Suppressor macrophage treated with lipopolysaccharide for 4 hours (primary cell): ENCODE measurements around the gene ERICH6B.

ENCODE experiments used
- DNase-seq: peaks from one replicate; pipeline ENCODE4 v3.0.0-alpha.2; 2020

The ERICH6B gene

DNA sequence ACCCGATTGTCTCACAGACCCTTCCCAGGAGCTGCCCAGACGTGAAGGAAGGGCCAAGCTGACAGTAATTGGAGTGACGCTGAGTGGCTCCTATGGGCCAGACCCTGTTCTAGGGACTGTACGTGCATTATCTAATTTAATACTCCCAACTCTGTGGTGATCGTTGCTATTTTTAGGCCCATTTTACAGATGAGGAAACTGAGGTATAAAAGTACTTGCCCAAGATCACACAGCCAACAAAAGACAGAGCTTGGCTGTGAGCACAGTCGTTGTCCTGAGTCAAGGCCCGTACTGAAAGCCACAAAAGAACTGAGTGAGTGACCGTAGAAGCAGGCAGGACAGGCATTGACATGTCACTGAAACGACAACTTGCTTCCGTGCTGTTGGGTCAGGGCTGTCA is 74.7 kb downstream of the ERICH6B start:
- DNase-seq = no peak

DNA sequence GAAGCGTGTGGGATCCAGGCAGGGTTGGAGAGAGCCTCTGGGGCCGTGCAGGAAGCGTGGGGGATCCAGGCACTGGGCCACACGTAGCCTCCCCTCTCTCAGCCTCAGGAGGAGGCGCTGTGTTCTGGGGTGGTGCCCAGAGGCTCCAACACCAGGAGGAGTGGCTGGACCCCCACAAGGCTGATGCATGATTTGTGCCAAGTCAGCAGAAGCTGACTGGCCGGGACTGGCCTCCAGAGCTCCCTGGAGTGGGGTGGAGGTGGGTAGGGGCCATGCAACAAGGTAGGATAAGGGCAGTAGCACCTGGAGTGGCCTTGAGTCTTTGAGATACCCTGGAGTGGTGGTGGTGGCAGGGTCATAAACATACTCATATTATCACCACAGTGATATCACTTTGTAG is 75.3 kb downstream of the ERICH6B start:
- no peak for DNase-seq

DNA sequence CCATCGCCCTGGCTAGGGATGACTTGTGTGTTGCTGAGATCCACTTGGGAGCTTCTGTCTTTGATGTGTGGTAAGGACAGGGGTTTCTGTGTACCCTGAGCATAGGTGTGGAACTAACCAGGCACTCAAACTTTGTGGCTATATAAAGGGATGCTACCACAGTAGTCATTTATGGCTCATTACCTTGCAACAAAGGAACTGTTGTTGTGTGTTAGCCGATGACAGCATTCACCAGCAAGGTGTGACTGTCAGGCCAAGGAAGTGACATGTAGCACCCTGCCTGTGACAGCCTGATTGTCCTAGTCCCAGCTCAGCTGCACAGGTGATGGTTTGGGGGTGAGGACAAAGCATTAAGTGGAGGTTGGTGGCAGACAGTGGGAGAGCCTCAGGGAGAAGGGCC is 77.2 kb downstream of the ERICH6B start:
- no peak for DNase-seq

DNA sequence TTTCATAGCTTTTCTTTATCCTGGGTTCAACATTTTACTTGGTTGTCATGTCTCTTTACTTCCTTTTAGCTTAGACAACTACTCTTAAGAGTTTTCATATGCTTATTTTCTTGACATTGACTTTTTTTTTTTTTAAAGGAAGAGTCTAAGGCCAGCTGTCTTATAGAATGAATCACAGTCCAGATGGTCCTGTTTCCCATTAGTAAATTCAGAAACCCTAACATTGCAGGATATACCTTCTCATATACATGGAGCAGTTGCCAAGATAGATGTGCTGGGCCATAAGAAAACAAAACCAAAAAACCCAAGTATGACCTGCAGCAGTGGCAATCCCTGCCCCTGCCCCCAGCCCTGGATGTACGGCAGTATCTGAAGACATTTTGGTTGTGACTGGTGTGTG is 78.0 kb downstream of the ERICH6B start:
- no peak for DNase-seq

DNA sequence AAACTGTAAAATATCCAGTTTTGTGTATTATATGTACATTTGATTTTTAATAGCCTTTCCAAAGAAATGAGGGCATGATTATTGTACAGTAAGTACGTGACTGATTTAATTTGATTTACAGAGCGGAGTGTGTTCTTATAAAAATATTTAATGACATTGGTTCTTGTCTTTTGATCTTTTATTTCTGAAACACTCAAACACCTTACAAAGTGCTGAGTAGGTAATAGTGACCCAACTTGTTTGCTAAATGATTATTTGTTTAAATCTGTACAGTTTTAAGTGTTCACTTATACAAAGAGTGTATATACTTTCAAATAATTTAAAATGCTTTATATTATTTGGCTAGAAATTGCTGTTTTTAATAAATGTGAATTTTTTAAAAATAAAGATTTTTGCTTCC is 79.3 kb downstream of the ERICH6B start:
- no peak for DNase-seq

DNA sequence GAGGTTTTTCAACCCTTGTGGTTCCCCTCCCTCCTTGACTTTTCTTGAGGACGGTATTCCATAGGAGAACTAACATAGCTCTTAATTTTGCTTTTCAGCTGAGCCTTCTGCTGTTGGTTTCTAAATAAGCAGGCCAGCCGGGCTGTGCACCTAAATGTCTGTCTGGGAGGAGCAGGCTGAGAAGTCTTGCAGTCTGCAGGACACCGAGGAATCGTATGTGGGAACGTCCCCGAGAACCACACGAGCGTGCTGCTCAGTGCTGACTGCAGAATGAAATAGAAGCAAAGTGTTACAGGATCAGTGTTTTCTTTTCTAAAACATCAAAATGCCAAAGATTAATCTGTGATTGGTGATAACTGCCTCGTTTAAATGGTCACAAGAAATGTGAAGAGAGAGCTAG is 80.9 kb downstream of the ERICH6B start:
- no peak for DNase-seq

DNA sequence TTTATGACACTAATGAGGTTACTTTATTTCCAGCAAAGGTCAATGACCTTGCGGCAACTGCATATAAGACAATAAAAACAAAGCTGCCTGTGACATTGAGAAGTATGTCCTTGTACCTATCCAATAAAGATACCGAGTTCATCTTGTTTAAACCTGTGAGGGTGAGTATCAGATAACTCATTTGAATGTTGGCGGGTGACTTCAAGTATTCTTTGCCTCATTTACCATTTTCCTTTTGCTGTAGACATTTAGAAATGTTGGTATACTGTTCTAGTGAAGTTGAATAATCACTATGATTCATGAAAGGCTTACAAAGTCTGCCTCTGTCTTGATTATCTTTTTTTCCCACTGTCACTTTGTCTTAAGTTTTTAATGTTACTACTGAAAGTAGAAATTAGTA is 85.8 kb downstream of the ERICH6B start:
- no peak for DNase-seq

DNA sequence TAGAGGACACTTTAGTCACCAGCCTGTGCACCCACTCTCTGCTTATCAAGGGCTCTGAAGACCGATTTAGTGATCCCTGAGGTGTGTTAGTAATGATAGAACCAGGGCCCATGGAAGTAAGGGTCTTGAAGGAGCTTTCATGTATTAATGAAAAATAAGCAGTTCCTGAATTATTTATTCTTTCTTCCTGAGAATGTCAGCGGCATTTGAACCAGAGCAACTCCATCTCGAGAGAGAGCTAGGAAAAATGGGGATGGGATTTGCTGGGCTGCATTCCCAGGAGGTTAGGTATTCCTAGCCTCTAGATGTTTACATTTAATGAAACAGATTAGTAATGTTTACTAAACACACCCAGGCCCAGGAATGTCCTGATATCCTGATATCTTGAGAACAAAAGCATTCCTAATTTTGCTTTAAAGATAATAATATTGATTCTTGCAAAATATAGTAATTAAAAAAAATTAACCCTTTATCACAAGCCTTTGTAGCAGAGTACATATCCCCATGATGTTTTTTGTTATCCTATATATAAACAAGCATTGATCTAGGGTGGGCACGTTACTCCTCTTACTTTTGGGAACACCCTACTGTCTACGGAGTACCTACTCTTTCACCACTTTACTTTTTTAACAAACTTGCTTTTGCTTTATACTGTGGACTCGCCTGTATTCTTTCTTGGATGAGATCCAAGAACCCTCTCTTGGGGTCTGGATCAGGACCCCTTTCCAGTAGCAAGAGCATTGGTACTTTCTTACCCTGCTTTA is 87.7 kb downstream of the ERICH6B start:
- no peak for DNase-seq

DNA sequence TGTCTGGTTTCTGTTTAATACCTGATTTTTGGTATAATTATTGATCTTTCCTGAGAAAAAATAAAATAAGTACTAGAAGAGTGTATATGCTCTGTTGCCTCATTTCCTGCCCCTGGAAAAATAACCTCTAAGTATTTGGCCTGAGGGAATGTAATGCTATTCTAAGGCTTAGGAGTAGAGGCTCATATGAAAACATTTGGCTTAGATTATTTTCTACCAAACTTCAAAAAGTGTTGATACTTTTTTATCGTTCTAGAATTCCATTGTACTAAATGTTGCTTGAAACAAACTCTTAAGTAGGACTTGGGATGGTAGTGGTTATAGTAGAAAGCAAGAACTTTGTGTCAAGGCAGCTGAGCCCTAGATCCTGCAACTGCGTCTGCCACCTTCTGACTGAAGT is 93.0 kb downstream of the ERICH6B start:
- DNase-seq = no peak

DNA sequence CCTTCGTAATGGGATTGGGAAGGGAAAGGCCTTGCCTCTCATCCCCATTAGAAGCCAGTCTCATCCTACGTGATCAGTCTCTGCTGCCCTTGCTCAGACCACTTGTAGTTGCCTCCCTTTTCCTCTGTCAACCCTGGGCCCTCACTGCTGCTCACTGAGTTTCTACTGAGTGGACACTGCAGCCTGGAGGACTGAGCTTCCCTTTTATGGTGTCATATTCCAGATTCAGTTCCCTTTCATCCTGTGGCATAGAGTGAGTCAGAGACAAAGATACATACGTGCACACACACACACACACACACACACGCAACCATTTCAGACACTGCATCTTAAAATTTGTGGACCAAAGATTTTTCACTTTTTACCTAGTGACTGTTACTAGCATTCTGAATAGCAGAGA is 94.2 kb downstream of the ERICH6B start:
- peak; percentile 96 for DNase-seq

DNA sequence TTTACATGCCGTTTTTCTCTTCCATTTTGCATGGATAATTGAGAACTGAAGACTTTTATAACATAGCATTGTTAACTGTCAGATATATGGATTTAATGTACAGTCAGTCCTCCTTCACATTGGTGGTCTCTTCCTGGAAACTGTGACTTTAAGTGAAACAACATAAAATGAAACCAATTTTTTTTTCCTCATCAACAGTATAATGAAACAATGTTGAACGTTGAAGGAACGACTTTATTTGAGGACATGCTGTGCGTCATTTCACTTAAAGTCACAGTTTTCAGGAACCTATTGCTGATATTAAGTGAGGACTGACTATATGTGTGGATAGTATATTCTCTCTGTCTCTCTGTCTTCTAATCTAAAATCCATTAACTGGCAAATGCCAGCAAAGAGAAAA is 96.0 kb downstream of the ERICH6B start:
- DNase-seq = peak; percentile 78

DNA sequence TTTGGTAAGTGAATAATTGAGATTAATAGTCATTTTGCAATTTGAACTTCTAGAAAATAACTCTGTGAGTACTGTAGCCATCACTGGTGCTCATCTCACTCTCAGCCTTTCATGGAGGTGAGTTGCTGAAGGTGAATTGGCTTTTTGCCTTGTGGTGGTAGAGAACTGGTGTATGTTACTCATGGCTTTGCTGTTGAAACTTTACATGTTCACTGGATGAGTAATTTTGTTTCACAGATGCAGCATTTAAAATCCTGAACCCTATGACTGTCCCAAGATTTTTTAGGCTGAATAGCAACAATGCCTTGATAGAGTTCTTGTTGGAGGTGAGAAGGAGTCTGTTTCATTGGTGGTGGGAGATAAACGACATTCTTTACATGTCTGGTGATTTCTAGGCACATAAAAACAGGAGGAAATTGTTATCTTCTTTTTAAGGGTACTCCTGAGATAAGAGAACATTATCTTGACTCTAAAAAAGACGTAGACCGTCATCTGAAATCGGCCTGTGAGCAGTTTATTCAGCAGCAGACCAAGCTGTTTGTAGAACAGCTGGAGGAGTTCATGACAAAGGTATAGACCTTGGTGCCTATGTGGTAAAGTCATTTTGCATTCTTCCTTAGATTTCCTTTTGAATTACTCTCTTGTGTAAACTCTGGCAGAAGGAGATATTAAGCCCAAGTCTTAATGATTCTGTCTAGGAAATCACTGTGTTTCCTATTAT is 96.9 kb downstream of the ERICH6B start:
- peak; percentile 16 for DNase-seq

DNA sequence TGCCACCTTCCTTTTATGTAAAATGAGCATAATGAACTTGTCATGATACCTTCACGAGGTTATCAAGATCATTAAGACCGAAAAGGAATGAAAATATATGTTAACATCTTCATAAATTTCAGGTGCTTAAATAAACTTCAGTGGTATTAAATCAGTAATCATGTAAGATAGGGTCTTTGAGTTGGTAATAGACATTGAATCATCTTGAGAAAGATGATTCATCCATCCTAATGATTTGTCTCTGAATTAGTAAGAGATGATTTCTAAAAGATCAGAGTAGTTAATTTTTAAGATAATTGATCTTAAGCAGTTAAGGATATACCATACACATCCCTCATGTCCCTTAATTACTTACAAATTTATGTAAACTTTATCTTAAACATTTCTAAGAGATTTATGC is 98.8 kb downstream of the ERICH6B start:
- no peak for DNase-seq

DNA sequence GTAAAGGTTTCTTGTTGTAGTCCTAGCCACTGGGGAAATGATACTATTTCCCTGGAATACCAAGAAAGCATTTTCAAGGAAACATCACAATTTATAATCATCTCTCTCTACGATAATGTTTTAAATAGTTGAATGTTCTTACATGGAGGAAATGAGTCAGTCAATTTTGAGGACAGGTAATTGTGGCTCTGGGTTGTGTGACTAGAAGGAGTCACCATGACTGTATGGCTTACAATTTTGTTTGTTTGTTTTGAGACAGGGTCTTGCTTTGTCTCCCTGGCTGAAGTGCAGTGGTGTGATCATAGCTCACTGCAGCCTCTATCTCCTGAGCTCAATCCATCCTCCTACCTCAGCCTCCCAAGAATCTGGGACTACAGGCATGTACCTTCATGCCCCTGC is 103.4 kb downstream of the ERICH6B start:
- no peak for DNase-seq

DNA sequence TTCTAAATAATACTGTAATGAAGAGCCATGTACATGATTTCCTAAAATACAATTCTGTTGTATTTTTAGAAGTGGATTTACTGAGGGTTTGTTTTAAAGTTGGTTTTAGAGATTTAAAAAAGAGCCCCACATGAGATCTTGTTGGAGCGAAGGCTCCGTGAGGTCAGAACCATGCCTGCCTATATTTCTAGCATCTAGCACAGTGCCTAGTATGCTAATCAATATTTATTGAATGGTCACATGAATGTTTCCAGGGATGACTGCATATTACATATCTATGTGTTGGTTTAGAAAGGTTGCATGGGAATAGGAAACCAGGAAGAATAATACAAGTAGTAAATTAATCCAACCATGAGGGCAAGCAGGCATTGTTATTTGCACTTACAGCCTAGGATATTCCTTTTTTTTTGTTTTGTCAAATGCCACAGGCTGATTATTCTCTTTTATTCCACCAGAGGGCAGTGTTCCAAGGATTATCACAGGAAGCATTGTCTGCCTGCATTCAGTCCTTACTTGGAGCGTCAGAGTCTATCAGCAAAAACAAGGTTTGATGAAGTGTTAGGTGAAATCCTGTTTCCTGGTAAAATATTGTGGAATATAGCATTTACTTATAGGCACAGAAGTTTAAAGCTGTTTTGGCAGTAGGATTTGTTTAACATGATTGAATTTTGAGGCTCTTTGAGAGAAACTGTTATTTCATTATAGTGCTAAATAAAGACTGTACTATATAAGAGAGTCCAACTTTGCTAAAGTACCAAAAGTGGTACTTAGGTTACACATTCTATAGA is 104.0 kb downstream of the ERICH6B start:
- DNase-seq = peak; percentile 76

DNA sequence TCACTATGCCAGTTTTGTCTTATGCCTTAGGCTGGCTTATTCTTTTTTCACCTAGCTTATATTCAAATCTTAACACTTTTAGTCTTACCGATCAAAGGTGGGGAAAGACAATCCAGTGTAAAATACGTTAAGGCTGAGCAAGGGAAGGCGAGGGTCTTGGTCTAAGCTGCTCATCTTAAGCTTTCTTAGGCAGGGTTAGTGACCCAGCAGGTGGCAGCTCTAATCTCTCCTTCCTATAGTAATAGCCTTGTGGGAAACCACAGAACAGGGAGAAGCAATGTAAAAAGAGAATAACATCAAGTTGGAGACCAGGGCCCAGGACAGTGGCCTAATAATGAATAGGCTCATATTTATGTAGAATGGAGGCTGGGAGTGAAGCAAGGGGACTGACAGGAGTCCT is 104.9 kb downstream of the ERICH6B start:
- DNase-seq = no peak

DNA sequence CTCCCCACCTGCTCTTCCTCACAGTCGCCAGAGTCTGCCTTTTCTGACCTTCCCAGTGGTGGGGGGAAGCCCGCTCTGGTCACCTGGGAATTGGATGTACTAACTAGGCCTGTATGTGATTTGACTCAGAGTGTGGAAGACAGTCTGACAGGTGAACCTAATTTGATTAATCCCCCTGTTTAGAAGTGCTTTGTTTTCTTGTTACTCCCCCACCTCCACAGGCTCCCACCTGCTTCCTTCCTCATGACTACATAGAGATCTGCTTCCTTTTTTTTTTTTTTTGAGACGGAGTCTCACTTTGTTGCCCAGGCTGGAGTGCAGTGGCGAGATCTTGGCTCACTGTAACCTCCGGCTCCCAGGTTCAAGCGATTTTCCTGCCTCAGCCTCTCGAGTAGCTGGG is 106.8 kb downstream of the ERICH6B start:
- DNase-seq = no peak

DNA sequence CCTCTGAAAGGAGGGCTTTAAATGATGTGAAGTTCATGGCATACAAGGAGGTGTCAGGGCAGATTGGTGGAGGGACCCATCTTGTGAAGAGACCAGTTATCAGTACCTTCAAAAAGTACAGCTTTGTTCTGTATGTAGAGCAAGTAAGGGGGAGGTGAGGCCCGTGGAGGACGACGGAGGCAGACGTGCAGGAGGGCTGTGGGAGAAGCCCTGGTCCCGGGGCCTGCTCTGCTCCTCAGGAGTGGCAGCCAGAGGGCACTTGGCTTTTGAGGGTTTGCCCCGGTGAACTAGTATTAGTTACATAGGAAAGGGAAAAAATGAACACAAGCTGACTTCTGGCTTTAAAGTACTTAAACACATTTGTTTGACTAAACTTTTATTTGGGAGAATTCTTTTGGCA is 108.7 kb downstream of the ERICH6B start:
- DNase-seq = no peak

DNA sequence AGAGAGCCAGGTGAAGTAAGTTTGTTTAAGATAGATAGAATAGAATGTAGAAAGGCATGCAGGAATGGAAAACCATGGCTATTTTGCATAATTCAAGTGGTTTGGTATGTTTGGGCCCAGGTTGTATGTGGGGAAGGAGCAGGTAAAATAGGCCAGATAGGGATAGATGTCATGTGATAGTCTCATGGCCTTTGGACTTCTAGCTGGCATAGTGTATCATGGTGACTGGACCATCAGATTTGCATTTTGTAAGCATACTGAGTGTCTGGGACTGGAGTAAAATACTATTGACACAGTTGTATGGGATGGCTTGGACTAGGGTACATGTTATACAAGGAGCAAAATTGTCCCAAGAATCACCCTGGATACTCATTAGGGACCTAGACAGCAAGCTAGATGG is 111.9 kb downstream of the ERICH6B start:
- no peak for DNase-seq

DNA sequence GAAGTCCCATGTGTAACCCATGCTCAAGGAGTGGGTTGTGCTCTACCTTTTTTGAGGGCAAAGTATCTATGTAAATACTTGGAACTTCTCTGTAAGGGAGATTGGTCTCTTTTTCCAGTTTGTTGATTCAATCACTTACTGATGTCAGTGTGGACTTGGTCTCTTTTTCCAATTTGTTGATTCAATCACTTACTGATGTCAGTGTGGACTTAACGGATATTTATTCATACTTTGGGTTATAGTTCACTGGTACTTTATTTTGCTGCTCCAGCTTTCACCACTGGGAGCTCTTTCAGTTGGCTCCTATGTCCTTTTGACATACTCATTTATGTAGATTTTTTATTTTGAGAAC is 114.4 kb downstream of the ERICH6B start:
- no peak for DNase-seq

DNA sequence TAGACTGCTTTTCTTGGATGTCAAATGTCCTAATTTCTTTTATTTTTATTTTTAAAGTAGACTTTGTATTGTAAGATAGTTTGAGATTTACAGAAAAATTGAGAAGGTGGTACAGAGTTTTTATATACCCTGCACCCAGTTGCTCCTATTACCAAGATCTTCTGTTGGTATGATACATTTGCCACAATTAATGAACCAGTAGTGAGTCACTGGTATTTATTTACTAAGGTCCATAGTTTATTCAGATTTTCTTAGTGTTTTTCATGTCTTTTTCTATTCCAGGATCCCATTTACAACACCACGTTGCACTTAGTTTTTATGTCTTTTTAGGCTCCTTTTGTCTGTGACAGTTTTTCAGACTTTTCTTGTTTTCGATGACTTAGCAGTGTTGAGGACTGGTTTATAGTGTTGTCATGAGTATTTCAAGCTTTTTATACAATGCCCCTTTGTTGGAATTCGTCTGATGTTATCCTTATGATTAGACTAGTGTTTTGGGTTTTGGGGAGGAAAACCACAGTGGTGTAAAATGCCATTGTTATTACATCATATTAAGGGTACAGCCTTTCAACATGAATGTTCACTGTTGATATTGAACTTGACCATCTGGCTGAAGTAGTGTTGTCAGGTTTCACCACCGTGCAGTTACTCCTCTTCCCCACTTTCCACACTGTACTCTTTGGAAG is 114.9 kb downstream of the ERICH6B start:
- DNase-seq = no peak

DNA sequence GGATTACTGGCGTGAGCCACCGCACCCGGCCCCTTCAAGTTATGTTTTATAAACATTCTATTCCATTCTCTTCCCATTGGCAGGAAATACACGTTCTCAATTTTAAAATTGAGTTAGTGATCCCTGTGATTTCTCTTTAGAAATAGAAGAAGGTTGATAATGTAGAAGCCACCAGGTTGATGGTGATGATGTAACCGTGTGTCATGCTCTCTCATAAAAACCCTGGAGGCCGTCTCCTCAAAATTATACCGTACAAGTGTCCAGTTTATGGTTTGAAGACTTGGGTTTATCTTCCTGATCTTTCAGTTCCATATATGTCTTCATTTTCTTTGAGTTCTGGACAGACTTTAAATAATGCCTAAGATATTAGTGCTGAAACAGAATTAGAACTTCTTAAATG is 118.6 kb downstream of the ERICH6B start:
- no peak for DNase-seq

DNA sequence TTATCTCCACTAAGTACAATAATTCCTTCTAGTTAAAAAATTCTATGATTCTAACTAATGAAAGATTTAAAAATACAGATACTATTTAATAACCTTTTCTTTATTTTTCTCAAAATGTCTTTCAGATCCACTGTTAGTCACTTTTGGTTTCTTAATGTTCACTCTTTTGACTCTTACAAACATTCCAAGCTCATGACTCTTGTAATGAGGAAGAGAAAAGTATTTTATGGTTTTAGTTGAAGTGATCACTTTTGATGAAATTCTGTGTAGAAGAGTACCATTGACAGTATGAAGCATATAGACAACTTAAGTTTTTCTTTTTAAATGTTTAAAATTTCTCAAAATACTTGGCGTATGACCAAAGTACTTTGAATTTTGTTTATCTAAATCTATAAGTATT is 123.0 kb downstream of the ERICH6B start:
- no peak for DNase-seq
